ENCODE measurements around the gene INS. TPM values are rescaled to one million over a fixed set of nuclear protein-coding genes. Genes with fewer than 3 reads are reported as not detected.
A peak's percentile ranks its signal among the peaks of the same experiment; 100 is the strongest.

INS gene
- total and polyA plus RNA-seq, 2 of the 13 experiments (the other 11 are each of a cell fraction or from before 2014, with no cell fraction given), result not detected

DNA sequence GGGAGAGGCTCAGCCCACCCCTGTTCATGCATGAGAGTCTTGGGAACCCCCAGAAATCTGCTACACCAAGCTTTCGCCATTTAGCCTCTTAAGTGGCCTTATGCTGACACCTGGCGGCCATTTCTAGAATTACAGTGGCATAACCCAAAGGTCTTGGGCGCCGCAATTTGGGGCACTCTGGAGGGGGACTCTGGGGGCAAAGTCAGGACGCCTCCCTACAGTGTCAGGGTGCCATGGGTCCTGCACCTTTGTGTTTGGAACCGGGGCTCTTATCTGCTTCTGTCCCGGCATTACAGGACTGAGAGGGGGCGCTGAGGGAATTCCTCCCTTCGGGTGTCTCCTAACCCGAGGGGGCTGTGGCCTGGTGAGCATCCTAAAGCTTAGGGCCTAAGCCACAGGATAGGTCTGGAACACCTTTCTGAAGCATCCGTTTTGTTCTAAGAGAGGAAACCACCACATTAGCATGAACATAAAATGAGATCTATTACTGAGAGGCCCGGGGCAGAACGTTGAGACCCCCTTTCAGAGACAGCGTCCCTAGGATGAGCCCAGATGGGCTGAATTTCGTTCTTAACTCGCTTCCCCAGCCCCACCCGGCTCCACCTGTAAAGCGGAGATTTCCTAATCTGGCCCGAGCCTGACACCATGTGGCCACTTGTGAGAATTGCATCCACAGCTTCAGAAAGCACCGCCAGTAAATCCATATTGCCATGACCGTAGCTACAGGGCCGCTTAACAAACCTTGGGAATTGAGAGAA, 9.3 kb downstream of the INS start (continued):
- TF ChIP-seq, protein P1, sequence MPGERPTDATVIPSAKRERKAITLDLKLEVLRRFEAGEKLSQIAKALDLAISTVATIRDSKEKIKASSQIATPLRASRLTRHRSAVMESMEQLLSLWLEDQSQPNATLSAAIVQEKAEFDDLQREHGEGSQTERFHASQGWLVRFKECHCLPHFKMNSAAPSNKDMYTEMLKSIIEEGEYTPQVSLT (CRISPR knock-in tag; IDR thresholded peaks at IDR 0.05; ENCODE audit: borderline replicate concordance, low read depth), result no peak
- TF ChIP-seq NCOA1 (CRISPR knock-in tag; IDR thresholded peaks at IDR 0.05) (no peak), ZNF558 (CRISPR knock-in tag; IDR thresholded peaks at IDR 0.05; ENCODE audit: borderline replicate concordance) (no peak), SP140L (CRISPR knock-in tag; IDR thresholded peaks at IDR 0.05; ENCODE audit: borderline replicate concordance) (no peak), RXRA (CRISPR knock-in tag; IDR thresholded peaks at IDR 0.05) (no peak), U2AF1 (optimal IDR thresholded peaks at IDR 0.05; ENCODE audit: low read depth, low read length) (peak; percentile 31), ZNF7 (CRISPR knock-in tag; IDR thresholded peaks at IDR 0.05) (no peak), ZFX (CRISPR knock-in tag; IDR thresholded peaks at IDR 0.05; ENCODE audit: low read depth) (no peak), NCOA5 (CRISPR knock-in tag; IDR thresholded peaks at IDR 0.05) (no peak), SIN3B (IDR thresholded peaks at IDR 0.05; ENCODE audit: low read length) (no peak), ETV6 (CRISPR knock-in tag; conservative IDR thresholded peaks at IDR 0.05) (no peak), HNF4A (CRISPR knock-in tag; IDR thresholded peaks at IDR 0.05) (no peak), KDM1A (CRISPR knock-in tag; IDR thresholded peaks at IDR 0.05) (no peak), PHB2 (IDR thresholded peaks at IDR 0.05; ENCODE audit: partially characterized antibody) (no peak), CTCF (CRISPR knock-in tag; IDR thresholded peaks at IDR 0.05) (peak; percentile 86), ZNF235 (CRISPR knock-in tag; IDR thresholded peaks at IDR 0.05; ENCODE audit: borderline replicate concordance) (no peak), MXI1 (IDR thresholded peaks at IDR 0.05; ENCODE audit: borderline replicate concordance, low read depth, low read length) (no peak; the same call in 2 of the 3 replicates), ZNF570 (CRISPR knock-in tag; IDR thresholded peaks at IDR 0.05; ENCODE audit: borderline replicate concordance) (no peak), ZNF775 (CRISPR knock-in tag; IDR thresholded peaks at IDR 0.05; ENCODE audit: borderline replicate concordance) (no peak), ZNF619 (CRISPR knock-in tag; IDR thresholded peaks at IDR 0.05) (no peak; the same call in 1 of the 2 replicates), TMF1 (CRISPR knock-in tag; IDR thresholded peaks at IDR 0.05; ENCODE audit: low read depth) (no peak), NR3C1 (CRISPR knock-in tag; IDR thresholded peaks at IDR 0.05) (no peak), HINFP (CRISPR knock-in tag; IDR thresholded peaks at IDR 0.05; ENCODE audit: low read depth) (no peak), SAFB2 (CRISPR knock-in tag; IDR thresholded peaks at IDR 0.05; ENCODE audit: borderline replicate concordance, low read depth) (no peak)
- TF ChIP-seq, protein P2, sequence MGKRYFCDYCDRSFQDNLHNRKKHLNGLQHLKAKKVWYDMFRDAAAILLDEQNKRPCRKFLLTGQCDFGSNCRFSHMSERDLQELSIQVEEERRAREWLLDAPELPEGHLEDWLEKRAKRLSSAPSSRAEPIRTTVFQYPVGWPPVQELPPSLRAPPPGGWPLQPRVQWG (CRISPR knock-in tag; IDR thresholded peaks at IDR 0.05; ENCODE audit: borderline replicate concordance, low read depth), result no peak
- TF ChIP-seq, protein P3, sequence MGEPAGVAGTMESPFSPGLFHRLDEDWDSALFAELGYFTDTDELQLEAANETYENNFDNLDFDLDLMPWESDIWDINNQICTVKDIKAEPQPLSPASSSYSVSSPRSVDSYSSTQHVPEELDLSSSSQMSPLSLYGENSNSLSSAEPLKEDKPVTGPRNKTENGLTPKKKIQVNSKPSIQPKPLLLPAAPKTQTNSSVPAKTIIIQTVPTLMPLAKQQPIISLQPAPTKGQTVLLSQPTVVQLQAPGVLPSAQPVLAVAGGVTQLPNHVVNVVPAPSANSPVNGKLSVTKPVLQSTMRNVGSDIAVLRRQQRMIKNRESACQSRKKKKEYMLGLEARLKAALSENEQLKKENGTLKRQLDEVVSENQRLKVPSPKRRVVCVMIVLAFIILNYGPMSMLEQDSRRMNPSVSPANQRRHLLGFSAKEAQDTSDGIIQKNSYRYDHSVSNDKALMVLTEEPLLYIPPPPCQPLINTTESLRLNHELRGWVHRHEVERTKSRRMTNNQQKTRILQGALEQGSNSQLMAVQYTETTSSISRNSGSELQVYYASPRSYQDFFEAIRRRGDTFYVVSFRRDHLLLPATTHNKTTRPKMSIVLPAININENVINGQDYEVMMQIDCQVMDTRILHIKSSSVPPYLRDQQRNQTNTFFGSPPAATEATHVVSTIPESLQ (CRISPR knock-in tag; conservative IDR thresholded peaks at IDR 0.05), result no peak

All from HepG2 (cell line).